ENCODE results near the gene RUNX2. TPM values are rescaled to one million over a fixed set of nuclear protein-coding genes. Genes with fewer than 3 reads are reported as not detected.

The RUNX2 gene
- total RNA-seq, 2 experiments from 2014 or later = 8.0 to 9.3 TPM

DNA sequence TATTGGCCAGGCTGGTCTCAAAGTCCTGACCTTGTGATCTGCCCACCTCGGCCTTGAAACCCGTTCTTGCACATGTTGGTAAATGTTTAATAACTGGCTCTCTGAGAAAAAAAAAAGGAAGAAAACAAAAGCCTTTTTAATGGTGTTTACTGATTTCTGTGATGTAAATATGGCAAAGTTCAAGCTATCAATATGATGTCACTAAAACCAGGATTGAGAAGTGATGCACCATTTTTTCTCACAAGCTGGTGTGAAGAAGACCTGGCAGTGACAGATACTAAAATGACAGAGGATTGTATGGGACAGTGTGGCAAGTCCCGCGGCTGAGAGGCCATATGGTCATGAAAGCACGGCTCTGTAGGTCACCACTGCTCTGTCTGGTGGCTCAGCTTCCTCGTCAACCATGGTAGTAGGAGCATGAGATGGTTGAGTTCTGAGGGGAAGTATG, 245.9 kb downstream of the RUNX2 start:
- H3K4me1 Mint-ChIP-seq (ENCODE audit: low read depth) = peaks cover 22% of the 10 kb centered on the region
- intact Hi-C loops (cut with micrococcal nuclease) = no loop called here
- no peaks in the 10 kb centered on the region for H3K36me3 Mint-ChIP-seq (ENCODE audit: low read depth)
- no peaks in the 10 kb centered on the region for H3K27me3 Mint-ChIP-seq
- H3K27ac Mint-ChIP-seq = no peak overlapping the region
- H3K4me3 Mint-ChIP-seq = no peak overlapping the region
- ChIA-PET POLR2A (no interaction called here), CTCF (no interaction called here)
- no peaks in the 10 kb centered on the region for H3K9me3 Mint-ChIP-seq
- DNase-seq (no peak), ATAC-seq (no peak)
- TF ChIP-seq, protein P1, sequence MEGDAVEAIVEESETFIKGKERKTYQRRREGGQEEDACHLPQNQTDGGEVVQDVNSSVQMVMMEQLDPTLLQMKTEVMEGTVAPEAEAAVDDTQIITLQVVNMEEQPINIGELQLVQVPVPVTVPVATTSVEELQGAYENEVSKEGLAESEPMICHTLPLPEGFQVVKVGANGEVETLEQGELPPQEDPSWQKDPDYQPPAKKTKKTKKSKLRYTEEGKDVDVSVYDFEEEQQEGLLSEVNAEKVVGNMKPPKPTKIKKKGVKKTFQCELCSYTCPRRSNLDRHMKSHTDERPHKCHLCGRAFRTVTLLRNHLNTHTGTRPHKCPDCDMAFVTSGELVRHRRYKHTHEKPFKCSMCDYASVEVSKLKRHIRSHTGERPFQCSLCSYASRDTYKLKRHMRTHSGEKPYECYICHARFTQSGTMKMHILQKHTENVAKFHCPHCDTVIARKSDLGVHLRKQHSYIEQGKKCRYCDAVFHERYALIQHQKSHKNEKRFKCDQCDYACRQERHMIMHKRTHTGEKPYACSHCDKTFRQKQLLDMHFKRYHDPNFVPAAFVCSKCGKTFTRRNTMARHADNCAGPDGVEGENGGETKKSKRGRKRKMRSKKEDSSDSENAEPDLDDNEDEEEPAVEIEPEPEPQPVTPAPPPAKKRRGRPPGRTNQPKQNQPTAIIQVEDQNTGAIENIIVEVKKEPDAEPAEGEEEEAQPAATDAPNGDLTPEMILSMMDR (IDR thresholded peaks at IDR 0.05) = no peak

GRCh38 chr6:45574885-45575284, 246.8 kb downstream of the RUNX2 start:
- no peak for ATAC-seq
- Mint-ChIP-seq H3K36me3 (ENCODE audit: low read depth) (no peaks in the 10 kb centered on the region), H3K27ac (no peak overlapping the region), H3K27me3 (no peaks in the 10 kb centered on the region), H3K4me1 (ENCODE audit: low read depth) (peaks cover 18% of the 10 kb centered on the region), H3K9me3 (no peaks in the 10 kb centered on the region), H3K4me3 (no peak overlapping the region)
- TF ChIP-seq, protein P1 (IDR thresholded peaks at IDR 0.05) = no peak
- CTCF ChIA-PET = no interaction called here
- POLR2A ChIA-PET = interaction anchor here (0.6 kb wide), 1 partner anchor 17 kb away, joined by 3 read pairs; no protein-coding TSS in a partner anchor
- no peak for DNase-seq
- intact Hi-C loops (cut with micrococcal nuclease) = no loop called here

GRCh38 chr6:45576648-45577624, 248.8 kb downstream of the RUNX2 start:
- ChIA-PET POLR2A (no interaction called here), CTCF (no interaction called here)
- ATAC-seq (no peak), DNase-seq (no peak)
- Mint-ChIP-seq H3K4me1 (ENCODE audit: low read depth) (peaks cover 12% of the 10 kb centered on the region), H3K27me3 (no peaks in the 10 kb centered on the region), H3K9me3 (peaks cover 3% of the 10 kb centered on the region), H3K27ac (no peak overlapping the region), H3K4me3 (no peak overlapping the region), H3K36me3 (ENCODE audit: low read depth) (no peaks in the 10 kb centered on the region)
- intact Hi-C loops (cut with micrococcal nuclease) = no loop called here
- TF ChIP-seq, protein P1 (IDR thresholded peaks at IDR 0.05) = no peak

GRCh38 chr6:45577836-45578504, 249.8 kb downstream of the RUNX2 start:
- Mint-ChIP-seq H3K27ac (no peak overlapping the region), H3K27me3 (no peaks in the 10 kb centered on the region), H3K9me3 (peaks cover 7% of the 10 kb centered on the region), H3K4me1 (ENCODE audit: low read depth) (peaks cover 6% of the 10 kb centered on the region), H3K4me3 (no peak overlapping the region), H3K36me3 (ENCODE audit: low read depth) (peaks cover 3% of the 10 kb centered on the region)
- ChIA-PET POLR2A (interaction anchor here (0.7 kb wide), 1 partner anchor 105 kb away, joined by 3 read pairs; no protein-coding TSS in a partner anchor), CTCF (no interaction called here)
- DNase-seq (no peak), ATAC-seq (no peak)
- intact Hi-C loops (cut with micrococcal nuclease) = no loop called here
- TF ChIP-seq, protein P1 (IDR thresholded peaks at IDR 0.05) = no peak
